ENCODE measurements around the gene FKBP11. TPM values are rescaled to one million over a fixed set of nuclear protein-coding genes. Genes with fewer than 3 reads are reported as not detected.

FKBP11 gene
- polyA plus RNA-seq, 1 donor from 2014 or later: 24.9 TPM

DNA sequence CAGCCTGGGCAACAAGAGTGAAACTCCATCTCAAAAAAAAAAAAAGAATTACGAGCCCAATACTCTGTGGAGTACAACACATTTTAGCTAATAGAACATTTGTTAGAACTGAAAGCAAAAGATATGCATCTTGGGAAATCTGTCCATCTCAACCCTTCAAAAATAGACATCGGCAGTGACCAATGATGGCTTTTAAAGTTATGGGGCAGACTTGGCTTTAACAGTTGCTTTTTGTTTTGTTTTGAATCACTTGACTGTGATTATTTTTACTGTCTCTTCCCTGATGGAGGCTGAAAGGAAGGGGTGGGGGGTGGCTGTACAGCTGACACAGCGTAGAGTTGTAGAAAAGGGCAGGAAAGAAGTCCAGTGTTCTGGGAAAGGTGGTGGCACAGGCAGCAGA, 2.2 kb downstream of the FKBP11 start:
- Histone ChIP-seq H3K27me3 (ENCODE audit: insufficient read depth, low read depth, low read length) (no peaks in the 10 kb centered on the region), H3K36me3 (ENCODE audit: insufficient read depth, low read length) (no peaks in the 10 kb centered on the region), H3K27ac (ENCODE audit: low read length) (no peak overlapping the region), H3K9me2 (ENCODE audit: insufficient read depth, low read length) (no peaks in the 10 kb centered on the region), H3F3A (ENCODE audit: insufficient read depth, low read length, poor library complexity, severe bottlenecking) (no peaks in the 10 kb centered on the region), H3K9me3 (ENCODE audit: low read length) (no peaks in the 10 kb centered on the region), H2AFZ (ENCODE audit: low read depth, low read length) (no peak overlapping the region), H3K9ac (ENCODE audit: low read length) (no peak overlapping the region), H3K79me2 (replicated peaks; ENCODE audit: insufficient read depth, low read length) (no peaks in the 10 kb centered on the region), H3K4me2 (ENCODE audit: low read length) (no peak overlapping the region), H4K20me1 (ENCODE audit: insufficient read depth) (no peaks in the 10 kb centered on the region), H3K4me3 (ENCODE audit: low read length) (no peak overlapping the region)
- no peak for TF ChIP-seq EZH2 (IDR thresholded peaks at IDR 0.05; ENCODE audit: borderline replicate concordance, insufficient read depth, low read length, poor library complexity, severe bottlenecking)
- TF ChIP-seq EP300 (conservative IDR thresholded peaks at IDR 0.05; ENCODE audit: poor library complexity, severe bottlenecking): no peak
- no peak for TF ChIP-seq MXI1 (conservative IDR thresholded peaks at IDR 0.05; ENCODE audit: poor library complexity, severe bottlenecking)
- no peak for TF ChIP-seq RAD21 (conservative IDR thresholded peaks at IDR 0.05)
- TF ChIP-seq POLR2AphosphoS5 (IDR thresholded peaks at IDR 0.05): no peak
- TF ChIP-seq REST (IDR thresholded peaks at IDR 0.05; ENCODE audit: borderline replicate concordance): no peak
- no peak for TF ChIP-seq SMC3 (conservative IDR thresholded peaks at IDR 0.05; ENCODE audit: poor library complexity)
- no peak for TF ChIP-seq CTCF (IDR thresholded peaks at IDR 0.05; ENCODE audit: poor library complexity, severe bottlenecking)
- no peak for TF ChIP-seq TAF1 (IDR thresholded peaks at IDR 0.05; ENCODE audit: low read depth)

GRCh38 chr12:48917857-48918537, 7.3 kb downstream of the FKBP11 start:
- no peak overlapping the region for H2AFZ ChIP-seq (ENCODE audit: low read depth, low read length)
- no peak overlapping the region for H3K9ac ChIP-seq (ENCODE audit: low read length)
- H3K27ac ChIP-seq (ENCODE audit: low read length): no peak overlapping the region
- H3K79me2 ChIP-seq (replicated peaks; ENCODE audit: insufficient read depth, low read length): no peaks in the 10 kb centered on the region
- TF ChIP-seq REST (IDR thresholded peaks at IDR 0.05; ENCODE audit: borderline replicate concordance) (no peak), TAF1 (IDR thresholded peaks at IDR 0.05; ENCODE audit: low read depth) (no peak), SMC3 (conservative IDR thresholded peaks at IDR 0.05; ENCODE audit: poor library complexity) (no peak), RAD21 (conservative IDR thresholded peaks at IDR 0.05) (no peak), EP300 (conservative IDR thresholded peaks at IDR 0.05; ENCODE audit: poor library complexity, severe bottlenecking) (no peak)
- no peaks in the 10 kb centered on the region for H3K9me2 ChIP-seq (ENCODE audit: insufficient read depth, low read length)
- no peaks in the 10 kb centered on the region for H3F3A ChIP-seq (ENCODE audit: insufficient read depth, low read length, poor library complexity, severe bottlenecking)
- no peaks in the 10 kb centered on the region for H3K36me3 ChIP-seq (ENCODE audit: insufficient read depth, low read length)
- H3K4me3 ChIP-seq (ENCODE audit: low read length): no peak overlapping the region
- no peaks in the 10 kb centered on the region for H3K27me3 ChIP-seq (ENCODE audit: insufficient read depth, low read depth, low read length)
- no peaks in the 10 kb centered on the region for H3K9me3 ChIP-seq (ENCODE audit: low read length)
- no peak overlapping the region for H3K4me2 ChIP-seq (ENCODE audit: low read length)
- no peaks in the 10 kb centered on the region for H4K20me1 ChIP-seq (ENCODE audit: insufficient read depth)

All from neural cell (in vitro differentiated cells).